GM10847 (cell line): ENCODE measurements around the gene ESPNL.

ENCODE experiments used
- POLR2A ChIP-seq: IDR thresholded peaks from 2 replicates; pipeline ENCODE4 v1.6.1; 2011; ENCODE audit not compliant: insufficient read length; ENCODE audit errors: extremely low read depth

The ESPNL gene

DNA sequence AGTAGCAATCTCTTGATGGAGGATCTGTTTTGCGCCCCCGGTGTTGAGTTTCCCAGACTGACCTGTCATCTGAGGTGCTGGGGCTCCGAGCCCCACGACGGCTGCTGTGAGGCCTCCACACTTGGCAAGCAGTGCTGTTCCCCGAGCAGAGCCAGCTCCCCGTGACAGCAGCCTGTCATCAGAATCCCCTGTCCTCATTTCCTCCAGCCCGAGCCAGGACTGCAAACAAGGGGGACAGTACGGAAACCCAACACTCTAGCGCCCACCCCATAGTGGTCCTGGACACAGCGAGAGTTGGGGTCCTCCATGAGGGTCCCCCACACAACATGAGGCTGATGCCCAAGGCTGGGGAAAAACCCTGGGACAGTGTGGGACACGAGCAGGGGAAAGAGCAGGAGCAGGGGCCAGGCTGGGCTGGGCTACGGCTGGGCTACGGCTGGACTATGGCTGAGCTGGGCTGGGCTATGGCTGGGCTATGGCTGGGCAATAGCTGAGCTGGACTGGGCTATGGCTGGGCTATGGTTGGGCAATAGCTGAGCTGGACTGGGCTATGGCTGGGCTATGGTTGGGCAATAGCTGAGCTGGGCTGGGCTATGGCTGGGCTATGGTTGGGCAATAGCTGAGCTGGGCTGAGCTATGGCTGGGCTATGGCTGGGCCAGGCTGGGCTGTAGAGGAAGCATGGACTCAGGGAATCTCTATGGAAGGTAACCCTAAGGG is 36.8 kb downstream of the ESPNL start:
- no peak for TF ChIP-seq POLR2A

DNA sequence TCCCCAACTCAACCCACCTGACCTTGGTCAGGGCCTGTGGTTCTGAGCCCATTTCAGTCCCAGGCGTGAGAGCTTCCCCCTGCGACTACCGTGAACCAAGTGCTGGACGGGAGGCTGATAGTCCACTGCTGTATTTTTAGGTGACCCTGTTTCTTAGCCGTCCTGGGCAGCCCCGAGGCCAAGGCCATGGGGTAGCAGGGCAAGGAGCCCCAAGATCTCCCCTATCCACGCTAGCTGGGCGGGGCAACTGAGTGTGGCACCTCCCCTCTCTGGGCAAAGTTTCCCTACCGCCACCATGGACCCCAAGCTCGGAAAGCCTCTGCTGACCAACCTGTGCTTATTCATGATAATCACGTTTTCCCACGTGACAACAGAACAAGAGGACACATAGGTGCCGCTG is 37.7 kb downstream of the ESPNL start:
- no peak for TF ChIP-seq POLR2A

DNA sequence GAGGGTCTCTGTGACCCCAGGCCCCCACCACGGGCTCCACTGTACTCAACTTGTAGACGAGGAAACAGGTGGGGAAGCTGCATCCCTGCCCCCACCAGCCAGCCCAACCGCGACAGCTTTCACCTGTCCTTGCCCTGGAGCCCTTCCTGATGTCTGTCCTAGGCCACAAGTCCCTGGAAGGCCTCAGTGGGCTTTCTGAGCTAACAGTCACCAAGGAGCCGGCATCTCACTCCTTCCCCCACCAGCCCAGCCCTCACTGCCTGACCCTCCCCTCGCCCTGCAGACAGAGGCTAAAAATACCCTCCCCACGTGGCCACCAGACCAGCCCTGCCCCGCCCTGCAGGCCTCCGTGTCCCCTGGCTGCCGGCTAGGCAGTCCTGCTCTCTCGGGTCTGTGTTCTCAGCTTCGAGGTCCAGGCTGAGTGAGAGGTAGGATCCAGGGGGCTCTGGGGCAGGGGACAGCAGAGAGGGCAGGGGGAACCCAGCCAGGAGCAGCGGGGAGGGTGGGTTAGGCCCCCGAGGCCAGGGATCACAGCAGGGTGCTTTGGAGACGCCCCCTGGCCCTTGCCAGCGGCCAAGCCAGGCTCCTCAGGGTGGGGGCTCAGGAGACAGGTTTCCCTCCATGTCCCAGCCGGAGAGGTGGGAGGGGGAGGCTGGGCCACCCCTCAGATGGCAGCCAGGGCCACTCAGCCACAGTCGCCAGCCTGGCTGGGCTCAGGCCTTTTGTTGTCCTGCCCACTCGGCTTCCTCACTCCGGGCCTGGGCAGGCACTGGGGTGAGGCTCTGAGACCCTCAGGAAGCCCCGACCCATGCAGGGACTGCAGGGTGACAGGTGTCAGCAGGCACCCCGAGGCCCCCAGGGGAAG is 38.4 kb downstream of the ESPNL start, which contains the start of gene KLHL30:
Gene KLHL30 (plus strand): TSS at position 338 of the 865 bp plus-strand sequence. CDS start 2,087 bp downstream, outside the sequence.
- no peak for TF ChIP-seq POLR2A

DNA sequence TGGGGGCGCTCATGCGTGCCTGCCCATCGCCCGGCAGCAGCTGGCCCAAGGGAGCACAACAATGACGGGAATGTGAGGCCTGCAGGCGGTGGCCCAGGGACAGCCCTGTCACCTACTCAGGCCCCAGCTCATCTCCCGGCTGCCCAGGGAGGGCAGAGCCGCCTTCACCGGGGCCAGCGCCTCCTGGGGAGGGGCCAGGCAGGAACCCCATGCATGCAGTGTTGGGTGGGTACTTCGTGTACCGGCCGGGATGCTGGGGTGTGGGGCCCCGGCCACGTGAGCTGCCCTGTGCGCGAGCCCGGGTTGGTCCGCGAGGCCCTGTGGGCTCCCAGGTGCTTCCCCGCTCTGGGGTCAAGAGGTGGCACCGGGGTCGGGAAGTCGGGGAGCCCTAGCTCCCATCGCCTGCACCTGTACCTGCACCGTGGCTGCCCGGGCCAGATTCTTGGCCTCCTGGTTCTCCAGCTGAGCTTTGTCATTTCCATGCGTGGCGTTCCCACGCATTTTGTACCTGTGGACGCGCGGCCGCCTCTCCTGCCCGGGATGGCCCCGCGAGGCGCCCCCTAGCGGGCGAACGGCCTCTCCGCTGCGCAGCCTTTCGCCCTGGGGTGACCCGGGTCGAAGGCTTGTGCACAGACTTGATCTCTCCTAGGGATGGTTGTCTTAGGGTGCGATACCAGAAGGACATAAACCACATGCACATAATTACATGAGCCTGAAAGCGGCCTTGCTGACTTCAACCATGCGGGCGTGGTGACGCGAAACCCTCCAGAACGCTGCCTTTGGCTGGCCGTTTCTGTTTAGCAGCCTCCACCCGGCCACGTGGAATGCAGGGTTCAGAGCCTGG is 39.3 kb downstream of the ESPNL start:
- no peak for TF ChIP-seq POLR2A

DNA sequence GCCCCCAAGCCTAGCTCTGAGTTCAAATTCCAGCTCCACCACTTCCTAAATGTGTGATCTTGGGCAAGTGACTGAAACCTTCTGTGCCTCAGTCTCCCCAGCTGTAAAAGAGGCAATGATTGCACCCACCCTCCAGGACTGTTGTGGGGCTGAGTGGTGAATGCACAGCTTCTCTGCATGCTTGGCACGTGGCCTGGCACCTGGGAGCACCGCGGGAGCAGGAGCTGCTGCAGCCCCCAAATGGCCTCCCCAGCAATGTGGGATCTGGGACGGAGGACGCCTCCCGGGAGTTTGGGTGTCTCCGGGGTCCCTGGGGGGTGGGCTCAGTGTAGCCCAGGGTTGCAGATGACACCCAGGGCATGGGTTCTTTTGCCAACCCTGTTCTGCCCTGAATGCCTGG is 39.9 kb downstream of the ESPNL start:
- TF ChIP-seq POLR2A, result no peak

DNA sequence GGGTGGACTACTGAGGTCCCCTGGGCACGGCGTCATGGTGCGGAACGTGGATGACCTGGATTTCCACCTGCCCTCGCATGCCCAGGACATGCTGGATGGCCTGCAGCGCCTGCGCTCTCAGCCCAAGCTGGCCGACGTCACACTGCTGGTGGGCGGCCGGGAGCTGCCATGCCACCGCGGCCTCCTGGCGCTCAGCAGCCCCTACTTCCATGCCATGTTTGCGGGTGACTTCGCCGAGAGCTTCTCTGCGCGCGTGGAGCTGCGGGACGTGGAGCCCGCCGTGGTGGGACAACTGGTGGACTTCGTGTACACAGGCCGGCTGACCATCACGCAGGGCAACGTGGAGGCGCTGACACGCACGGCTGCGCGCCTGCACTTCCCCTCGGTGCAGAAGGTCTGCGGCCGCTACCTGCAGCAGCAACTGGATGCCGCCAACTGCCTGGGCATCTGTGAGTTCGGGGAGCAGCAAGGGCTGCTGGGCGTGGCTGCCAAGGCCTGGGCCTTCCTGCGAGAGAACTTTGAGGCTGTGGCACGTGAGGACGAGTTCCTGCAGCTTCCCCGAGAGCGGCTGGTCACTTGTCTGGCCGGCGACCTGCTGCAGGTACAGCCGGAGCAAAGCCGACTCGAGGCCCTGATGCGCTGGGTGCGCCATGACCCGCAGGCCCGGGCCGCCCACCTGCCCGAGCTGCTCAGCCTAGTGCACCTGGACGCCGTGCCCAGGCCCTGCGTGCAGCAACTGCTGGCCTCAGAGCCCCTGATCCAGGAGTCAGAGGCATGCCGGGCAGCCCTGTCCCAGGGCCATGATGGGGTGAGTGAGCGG is 40.8 kb downstream of the ESPNL start:
- TF ChIP-seq POLR2A, result no peak

DNA sequence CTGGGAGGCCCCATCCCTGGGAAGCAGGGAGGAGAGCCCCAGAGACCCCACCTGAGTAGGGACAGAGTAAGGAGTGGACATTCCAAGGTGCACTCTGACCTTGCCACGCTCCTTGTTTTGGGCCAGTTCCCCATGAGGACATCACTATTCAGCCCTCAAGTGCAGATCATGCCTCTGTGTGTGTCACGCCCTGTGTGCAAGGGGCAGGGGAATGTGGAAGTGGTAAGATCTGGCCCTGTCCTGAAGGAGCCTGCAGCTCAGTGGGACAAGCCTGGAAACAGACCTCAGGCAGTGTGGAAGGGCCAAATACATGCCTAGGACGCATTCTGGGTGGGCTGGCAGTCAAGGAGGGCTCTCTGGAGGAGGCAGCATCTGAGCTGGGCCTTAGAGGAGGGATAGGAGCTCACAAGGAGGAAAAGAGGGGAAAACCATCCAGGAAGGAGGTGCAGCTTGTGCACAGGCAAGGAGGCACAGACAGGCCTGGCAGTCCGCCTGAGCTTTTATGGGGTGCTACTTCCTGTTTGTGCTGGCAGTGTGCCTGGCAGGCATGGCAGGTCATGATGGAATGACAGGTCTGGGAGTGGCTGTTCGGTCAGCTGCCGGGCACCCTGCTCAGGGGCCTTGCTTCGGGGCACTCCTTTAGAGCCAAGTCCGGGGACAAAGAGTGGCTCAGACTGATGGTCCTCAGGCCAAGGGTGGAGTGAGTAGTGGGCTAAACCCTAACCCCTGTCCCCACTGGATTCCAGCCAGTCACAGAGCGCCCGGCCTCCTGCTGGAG is 41.6 kb downstream of the ESPNL start:
- no peak for TF ChIP-seq POLR2A

DNA sequence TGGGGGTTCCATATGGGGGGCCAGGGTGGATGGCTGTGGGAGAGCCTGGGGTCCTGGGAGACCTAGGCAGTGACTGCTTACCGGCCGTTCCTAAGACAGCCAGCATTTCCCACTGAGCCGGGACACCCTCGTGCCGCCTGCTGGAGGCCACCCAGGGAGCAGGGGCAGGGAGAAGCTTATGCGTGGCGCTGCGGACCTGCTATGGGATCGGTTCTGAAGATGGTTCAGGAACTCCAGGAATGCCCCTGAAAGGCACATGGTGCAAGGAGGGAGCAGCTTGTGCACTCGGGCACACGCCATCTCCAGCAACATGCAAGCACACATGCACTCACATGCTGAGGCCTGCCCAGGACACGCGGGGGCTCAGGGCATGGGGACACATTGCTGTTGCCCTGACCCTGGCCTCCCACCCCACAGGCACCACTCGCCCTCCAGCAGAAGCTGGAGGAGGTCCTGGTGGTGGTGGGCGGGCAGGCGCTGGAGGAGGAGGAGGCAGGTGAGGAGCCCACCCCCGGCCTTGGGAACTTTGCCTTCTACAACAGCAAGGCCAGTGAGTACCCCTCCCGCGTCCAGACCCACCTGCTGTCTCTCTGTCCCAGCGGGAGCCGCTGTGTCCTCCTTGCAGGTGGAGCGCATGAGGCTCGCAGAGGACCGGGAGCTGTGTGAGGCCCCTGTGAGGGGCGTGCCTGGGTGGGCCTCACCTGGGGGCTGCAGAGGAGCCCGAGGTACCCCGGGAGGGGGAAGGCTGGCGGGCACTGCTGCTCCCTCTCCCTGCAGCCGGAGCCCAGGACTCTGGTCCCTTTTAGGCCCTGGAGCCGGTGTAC is 42.5 kb downstream of the ESPNL start:
- TF ChIP-seq POLR2A, result no peak

DNA sequence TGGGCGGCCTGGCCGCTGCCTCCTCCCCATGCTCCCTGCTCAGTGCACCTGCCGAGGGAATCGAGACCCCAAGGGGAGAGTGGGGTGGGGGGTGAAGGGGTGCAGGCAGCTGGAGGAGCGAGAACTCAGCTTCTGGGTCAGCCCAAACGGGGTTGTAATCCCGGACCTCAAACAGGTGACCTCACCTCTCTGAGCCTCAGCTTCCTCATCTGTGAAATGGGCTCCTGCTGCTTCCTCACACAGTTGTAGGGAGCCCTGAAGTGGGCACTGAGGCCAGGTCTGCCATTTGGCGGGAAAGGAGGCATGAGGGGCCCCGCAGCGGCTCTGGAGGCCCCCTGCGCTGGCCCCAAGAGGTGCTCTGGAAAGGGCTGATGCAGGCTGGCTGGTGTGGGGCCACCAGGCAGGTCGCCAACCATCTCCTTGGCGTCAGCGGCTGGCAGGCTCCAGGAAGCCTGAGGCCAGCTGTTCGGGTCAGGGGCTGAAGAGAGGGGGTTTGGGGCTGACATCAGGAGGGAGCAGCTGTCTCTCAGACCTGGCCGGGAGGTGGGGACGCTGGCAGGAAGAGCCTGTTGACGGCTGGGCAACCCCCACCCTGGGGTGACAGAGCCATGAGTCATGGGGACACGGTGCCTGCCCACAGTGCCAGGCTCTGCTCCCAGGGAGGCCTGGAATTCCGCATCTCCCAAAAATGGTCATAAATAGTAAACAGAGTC is 43.3 kb downstream of the ESPNL start:
- TF ChIP-seq POLR2A, result no peak

DNA sequence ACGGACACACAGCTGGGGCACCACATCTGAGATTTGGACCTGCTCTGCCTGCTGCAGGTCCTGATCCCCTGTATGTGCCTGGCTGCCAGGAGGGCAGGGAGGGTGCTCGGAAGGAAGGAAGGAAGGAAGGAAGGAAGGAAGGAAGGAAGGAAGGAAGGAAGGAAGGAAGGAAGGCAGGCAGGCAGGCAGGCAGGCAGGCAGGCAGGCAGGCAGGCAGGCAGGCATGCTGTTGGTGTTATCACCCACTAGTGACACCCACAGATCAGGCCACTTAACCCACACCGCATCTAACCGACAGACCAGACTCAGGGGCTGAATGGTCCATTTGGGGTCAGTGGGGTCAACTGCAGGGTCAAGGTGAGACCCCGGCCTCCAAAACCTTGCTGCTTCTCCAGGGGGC is 44.1 kb downstream of the ESPNL start:
- no peak for TF ChIP-seq POLR2A

DNA sequence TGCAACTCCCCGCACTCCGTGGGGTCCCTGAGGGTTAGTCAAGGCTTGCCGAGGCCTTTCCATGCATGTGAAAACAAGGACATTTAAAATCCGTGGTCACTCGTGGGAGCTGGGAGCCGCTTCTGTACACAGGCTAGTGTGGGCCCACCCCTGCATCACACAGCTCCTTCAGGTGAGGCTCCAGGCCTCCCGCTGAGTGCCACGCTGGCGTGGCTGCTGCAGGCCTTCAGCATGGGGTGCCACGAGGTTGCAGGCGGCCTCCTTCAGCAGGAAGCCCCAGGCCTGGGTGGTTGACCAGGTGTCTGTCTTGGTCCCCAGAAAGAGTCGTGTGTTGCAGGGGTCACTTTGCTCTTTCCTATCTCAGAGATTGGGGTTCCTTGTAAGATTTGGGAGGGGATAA is 44.9 kb downstream of the ESPNL start:
- no peak for TF ChIP-seq POLR2A

DNA sequence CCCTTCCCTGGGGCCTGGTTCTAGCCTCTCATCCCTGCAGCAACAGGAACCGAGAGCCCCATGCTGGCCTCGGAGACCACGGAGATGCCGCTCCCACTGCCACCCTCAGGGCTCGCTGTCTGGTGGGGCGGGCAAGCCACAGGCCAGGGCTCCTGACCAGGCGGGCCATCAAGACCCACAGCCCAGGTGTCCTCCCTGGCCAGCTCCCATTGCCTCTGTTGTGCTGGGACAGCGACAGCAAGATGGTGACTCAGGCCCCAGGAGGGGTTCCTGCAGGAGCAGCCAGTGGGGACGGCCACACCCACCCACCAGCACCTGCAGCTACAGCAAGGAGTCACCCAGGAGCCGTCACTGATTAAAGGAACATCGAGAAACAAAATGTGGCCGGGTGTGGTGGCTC is 45.7 kb downstream of the ESPNL start:
- no peak for TF ChIP-seq POLR2A
